ENCODE measurements around the gene NEGR1. TPM values are rescaled to one million over a fixed set of nuclear protein-coding genes. Genes with fewer than 3 reads are reported as not detected.

NEGR1 gene
- total RNA-seq, 2 experiments from 2014 or later, result not detected

DNA sequence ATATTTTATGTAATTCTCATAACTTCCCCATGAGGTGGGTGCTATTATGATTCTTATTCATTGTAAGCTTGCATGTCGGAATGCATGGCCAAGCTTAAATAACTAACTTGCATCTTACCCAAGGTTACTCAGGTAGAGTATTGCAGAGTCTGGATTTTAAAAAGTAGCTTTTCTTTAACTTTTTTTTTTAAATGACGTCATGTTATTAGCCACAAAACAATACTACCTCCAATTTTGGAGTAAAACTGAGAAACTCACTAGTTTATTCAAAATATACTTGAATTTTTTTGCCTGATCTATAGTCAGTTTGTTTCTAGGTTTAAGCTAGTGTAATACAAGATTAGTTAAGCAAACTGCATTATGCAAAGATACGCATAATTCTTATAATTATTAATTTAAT lies 57.8 kb downstream of the NEGR1 start:
- H3K4me1 Mint-ChIP-seq (ENCODE audit: low read depth), result no peaks in the 10 kb centered on the region
- DNase-seq, result no peak
- no peaks in the 10 kb centered on the region for H3K9me3 Mint-ChIP-seq
- no peaks in the 10 kb centered on the region for H3K27me3 Mint-ChIP-seq
- TF ChIP-seq CTCF (IDR thresholded peaks at IDR 0.05), result no peak
- H3K27ac Mint-ChIP-seq, result no peak overlapping the region
- intact Hi-C loops (cut with micrococcal nuclease), result no loop called here
- ChIA-PET CTCF (no interaction called here), POLR2A (no interaction called here)
- ATAC-seq, result no peak
- H3K4me3 Mint-ChIP-seq, result no peak overlapping the region
- no peaks in the 10 kb centered on the region for H3K36me3 Mint-ChIP-seq (ENCODE audit: low read depth)

DNA sequence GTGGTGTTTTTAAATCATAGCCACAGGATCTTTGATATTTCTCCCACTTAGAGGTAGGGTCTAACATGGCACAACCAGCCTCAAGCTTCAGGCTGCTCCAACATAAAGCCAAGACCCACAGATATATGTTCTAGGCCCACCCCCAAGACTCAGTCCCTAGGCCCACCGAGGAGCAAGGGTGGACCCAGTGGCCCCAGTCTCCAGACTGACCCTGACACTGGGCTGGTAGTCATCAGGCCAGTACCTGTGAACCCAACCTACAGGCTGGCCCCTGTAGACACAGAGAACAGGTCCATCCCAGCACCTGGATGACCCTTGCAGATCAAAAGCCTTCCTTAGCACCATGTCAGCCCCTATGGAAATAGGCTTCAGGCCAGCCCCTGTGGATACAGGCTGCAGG lies 60.5 kb downstream of the NEGR1 start:
- CTCF ChIA-PET, result no interaction called here

DNA sequence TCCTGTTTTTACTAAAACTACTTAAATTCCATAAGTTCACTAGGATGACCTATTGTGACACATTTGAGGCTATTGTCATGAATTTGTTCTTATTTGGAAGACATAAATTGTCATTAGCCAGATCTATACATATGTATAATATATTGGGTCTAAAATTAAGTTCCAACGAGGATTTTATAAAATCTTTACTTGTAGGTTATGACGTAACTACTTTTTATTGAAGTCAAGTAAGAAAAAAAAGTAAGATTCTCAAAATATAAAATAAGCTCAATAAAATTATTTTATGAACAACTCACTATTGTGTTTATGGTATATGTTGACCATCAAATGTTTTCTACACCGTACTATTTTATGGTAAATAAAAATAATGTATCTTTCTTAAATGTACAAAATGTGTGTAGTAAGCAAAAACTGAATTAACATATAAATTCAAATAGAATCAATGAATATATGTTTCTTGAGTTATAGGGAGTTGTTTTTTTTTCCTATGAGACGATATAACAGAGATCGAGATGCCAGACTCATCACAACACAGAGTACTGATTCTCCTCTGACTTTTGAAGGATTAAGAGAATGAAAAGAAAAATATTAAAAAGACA lies 64.1 kb downstream of the NEGR1 start:
- H3K27ac Mint-ChIP-seq, result no peak overlapping the region
- intact Hi-C loops (cut with micrococcal nuclease), result no loop called here
- no peaks in the 10 kb centered on the region for H3K36me3 Mint-ChIP-seq (ENCODE audit: low read depth)
- no peak for TF ChIP-seq CTCF (IDR thresholded peaks at IDR 0.05)
- no peak overlapping the region for H3K4me3 Mint-ChIP-seq
- H3K4me1 Mint-ChIP-seq (ENCODE audit: low read depth), result no peaks in the 10 kb centered on the region
- DNase-seq (no peak), ATAC-seq (no peak)
- CTCF ChIA-PET, result no interaction called here
- no peaks in the 10 kb centered on the region for H3K27me3 Mint-ChIP-seq
- H3K9me3 Mint-ChIP-seq, result no peaks in the 10 kb centered on the region
- POLR2A ChIA-PET, result no interaction called here

More for the DNA sequence above, 60.5 kb downstream of the NEGR1 start:
- Mint-ChIP-seq H3K27ac (no peak overlapping the region), H3K9me3 (no peaks in the 10 kb centered on the region), H3K4me3 (no peak overlapping the region), H3K27me3 (no peaks in the 10 kb centered on the region), H3K36me3 (ENCODE audit: low read depth) (no peaks in the 10 kb centered on the region), H3K4me1 (ENCODE audit: low read depth) (no peaks in the 10 kb centered on the region)
- no peak for TF ChIP-seq CTCF (IDR thresholded peaks at IDR 0.05)
- ATAC-seq, result no peak
- POLR2A ChIA-PET, result no interaction called here
- intact Hi-C loops (cut with micrococcal nuclease), result no loop called here
- no peak for DNase-seq

GRCh38 chr1:72207059-72207458 lies 75.3 kb downstream of the NEGR1 start:
- ChIA-PET POLR2A (no interaction called here), CTCF (no interaction called here)
- no peaks in the 10 kb centered on the region for H3K36me3 Mint-ChIP-seq (ENCODE audit: low read depth)
- DNase-seq (no peak), ATAC-seq (no peak)
- H3K4me3 Mint-ChIP-seq, result no peak overlapping the region
- intact Hi-C loops (cut with micrococcal nuclease), result no loop called here
- no peaks in the 10 kb centered on the region for H3K27me3 Mint-ChIP-seq
- no peak for TF ChIP-seq CTCF (IDR thresholded peaks at IDR 0.05)
- H3K9me3 Mint-ChIP-seq, result no peaks in the 10 kb centered on the region
- no peak overlapping the region for H3K27ac Mint-ChIP-seq
- no peaks in the 10 kb centered on the region for H3K4me1 Mint-ChIP-seq (ENCODE audit: low read depth)

GRCh38 chr1:72202761-72203160 lies 79.6 kb downstream of the NEGR1 start:
- no peak for TF ChIP-seq CTCF (IDR thresholded peaks at IDR 0.05)
- Mint-ChIP-seq H3K36me3 (ENCODE audit: low read depth) (no peaks in the 10 kb centered on the region), H3K27ac (no peak overlapping the region), H3K9me3 (peaks cover 3% of the 10 kb centered on the region), H3K27me3 (no peaks in the 10 kb centered on the region), H3K4me1 (ENCODE audit: low read depth) (no peaks in the 10 kb centered on the region), H3K4me3 (no peak overlapping the region)
- POLR2A ChIA-PET, result no interaction called here
- ATAC-seq (no peak), DNase-seq (no peak)
- CTCF ChIA-PET, result no interaction called here
- intact Hi-C loops (cut with micrococcal nuclease), result no loop called here
